Osteoblast (primary cell): ENCODE data around the gene FBXO47. TPM values are rescaled to one million over a fixed set of nuclear protein-coding genes. Genes with fewer than 3 reads are reported as not detected.

Experiments used
- DNase-seq: peaks from one replicate; pipeline ENCODE4 v3.0.0; 2011; ENCODE audit warnings: low spot score, mixed read lengths; ENCODE audit not compliant: insufficient read length; ENCODE audit errors: missing footprints
- H2AFZ ChIP-seq: 2 replicates; pipeline ENCODE4 v1.6.0; 2011; ENCODE audit warnings: mild to moderate bottlenecking, low read length
- H3K27ac ChIP-seq: 2 replicates; pipeline ENCODE4 v1.5.1; 2011; ENCODE audit warnings: mild to moderate bottlenecking, low read depth, low read length, moderate library complexity
- H3K27me3 ChIP-seq: 2 replicates; pipeline ENCODE4 v1.6.0; 2012; ENCODE audit warnings: mild to moderate bottlenecking, control low read depth, inconsistent platforms, low read length, moderate library complexity; ENCODE audit not compliant: insufficient read depth
- H3K36me3 ChIP-seq: 2 replicates; pipeline ENCODE4 v1.5.1; 2011; ENCODE audit warnings: mild to moderate bottlenecking, low read length, control low read depth, moderate library complexity; ENCODE audit not compliant: insufficient read depth
- H3K4me1 ChIP-seq: 2 replicates; pipeline ENCODE4 v1.5.1; 2011; ENCODE audit warnings: mild to moderate bottlenecking, low read length, control low read depth, moderate library complexity; ENCODE audit not compliant: insufficient read depth
- H3K4me2 ChIP-seq: 2 replicates; pipeline ENCODE4 v1.6.0; 2011; ENCODE audit warnings: mild to moderate bottlenecking, low read length; ENCODE audit not compliant: insufficient read depth
- H3K4me3 ChIP-seq: fragments of 200-600 bp; sonication (generic); 3 replicates; pipeline ENCODE4 v1.5.1; 2012; ENCODE audit warnings: mild to moderate bottlenecking, low read length, inconsistent platforms; ENCODE audit not compliant: insufficient read depth
- H3K79me2 ChIP-seq: 2 replicates; pipeline ENCODE4 v1.6.0; 2012; ENCODE audit warnings: mild to moderate bottlenecking, low read length, control low read depth, inconsistent platforms; ENCODE audit not compliant: insufficient read depth
- H3K9me3 ChIP-seq: 2 replicates; pipeline ENCODE4 v1.5.1; 2011; ENCODE audit warnings: low read depth, low read length, control low read depth
- H4K20me1 ChIP-seq: 2 replicates; pipeline ENCODE4 v1.6.0; 2012; ENCODE audit warnings: mild to moderate bottlenecking, low read length, control low read depth; ENCODE audit not compliant: insufficient read depth
- total RNA-seq: library from RNA; depleted of rRNA; stranded (reverse); fragments of >200 nt; gene quantifications from 2 replicates; pipeline ENCODE4 v1.2.3, GENCODE V29; 2012
- TF ChIP-seq, protein P1 (sequence below): IDR thresholded peaks from 2 replicates; pipeline ENCODE4 v1.5.1; 2011; ENCODE audit warnings: mild to moderate bottlenecking, low read depth, low read length, moderate library complexity; ENCODE audit errors: extremely low read depth

Gene FBXO47
- total RNA-seq, 1 donor, result not detected

DNA sequence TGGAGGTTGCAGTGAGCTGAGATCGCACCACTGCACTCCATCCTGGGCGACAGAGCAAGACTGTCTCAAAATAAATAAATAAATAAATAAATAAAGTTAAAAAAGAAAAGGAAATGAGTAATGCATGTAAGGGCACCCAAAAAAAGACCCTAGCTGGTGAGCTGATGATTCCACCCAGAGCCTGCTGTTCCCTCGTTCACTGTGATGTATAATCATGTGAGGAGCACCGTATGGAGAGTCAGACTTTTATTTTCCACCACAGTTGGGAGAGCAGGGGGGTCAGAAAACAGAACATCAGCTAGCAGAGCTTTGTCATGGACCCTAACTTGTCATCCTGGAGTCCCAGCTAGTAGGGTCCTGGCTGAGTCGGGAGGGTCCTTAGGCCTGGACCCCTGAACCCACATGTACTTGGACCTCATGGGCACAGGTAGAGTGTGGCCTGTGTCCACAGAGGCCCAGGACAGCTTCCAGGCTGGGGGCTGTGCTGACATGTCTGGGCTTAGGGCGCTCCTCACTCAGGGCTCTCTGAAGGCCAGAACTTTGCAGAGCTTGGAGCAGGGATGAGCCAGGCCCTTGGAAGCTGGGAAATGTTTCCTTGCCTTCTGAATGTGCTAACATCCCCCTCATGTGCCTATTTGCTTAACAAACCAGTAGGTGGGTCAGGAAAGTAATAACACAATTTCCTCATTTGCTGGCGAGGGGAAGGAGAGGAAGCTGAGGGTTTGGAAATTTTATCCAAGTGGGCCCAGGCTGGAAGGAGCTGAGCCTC lies 60.6 kb downstream of the FBXO47 start:
- H3K36me3 ChIP-seq, result peaks cover 88% of the 10 kb centered on the region
- peaks cover 80% of the 10 kb centered on the region for H4K20me1 ChIP-seq

DNA sequence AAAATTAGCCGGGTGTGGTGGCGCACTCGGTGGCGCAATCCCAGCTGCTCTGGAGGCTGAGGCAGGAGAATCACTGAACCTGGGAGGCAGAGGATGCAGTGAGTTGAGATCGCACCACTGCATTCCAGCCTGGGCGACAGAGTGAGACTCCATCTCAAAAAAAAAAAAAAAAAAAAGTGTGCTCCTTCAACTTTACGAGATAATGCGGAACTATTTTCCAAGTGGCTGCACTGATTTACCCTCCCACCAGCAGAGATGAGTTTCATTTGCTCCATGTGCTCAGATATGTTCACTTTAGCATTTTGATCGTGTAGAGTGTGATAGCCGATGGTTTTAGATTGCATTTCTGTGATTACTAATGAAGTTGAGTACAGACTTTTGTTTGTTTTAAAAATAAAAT lies 61.8 kb downstream of the FBXO47 start:
- H3K4me3 ChIP-seq, result no peak overlapping the region

More for the DNA sequence above, 60.6 kb downstream of the FBXO47 start:
- no peak overlapping the region for H3K4me2 ChIP-seq
- TF ChIP-seq, protein P1, sequence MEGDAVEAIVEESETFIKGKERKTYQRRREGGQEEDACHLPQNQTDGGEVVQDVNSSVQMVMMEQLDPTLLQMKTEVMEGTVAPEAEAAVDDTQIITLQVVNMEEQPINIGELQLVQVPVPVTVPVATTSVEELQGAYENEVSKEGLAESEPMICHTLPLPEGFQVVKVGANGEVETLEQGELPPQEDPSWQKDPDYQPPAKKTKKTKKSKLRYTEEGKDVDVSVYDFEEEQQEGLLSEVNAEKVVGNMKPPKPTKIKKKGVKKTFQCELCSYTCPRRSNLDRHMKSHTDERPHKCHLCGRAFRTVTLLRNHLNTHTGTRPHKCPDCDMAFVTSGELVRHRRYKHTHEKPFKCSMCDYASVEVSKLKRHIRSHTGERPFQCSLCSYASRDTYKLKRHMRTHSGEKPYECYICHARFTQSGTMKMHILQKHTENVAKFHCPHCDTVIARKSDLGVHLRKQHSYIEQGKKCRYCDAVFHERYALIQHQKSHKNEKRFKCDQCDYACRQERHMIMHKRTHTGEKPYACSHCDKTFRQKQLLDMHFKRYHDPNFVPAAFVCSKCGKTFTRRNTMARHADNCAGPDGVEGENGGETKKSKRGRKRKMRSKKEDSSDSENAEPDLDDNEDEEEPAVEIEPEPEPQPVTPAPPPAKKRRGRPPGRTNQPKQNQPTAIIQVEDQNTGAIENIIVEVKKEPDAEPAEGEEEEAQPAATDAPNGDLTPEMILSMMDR, result no peak
- H3K27me3 ChIP-seq, result no peaks in the 10 kb centered on the region
- no peak for DNase-seq
- no peaks in the 10 kb centered on the region for H3K9me3 ChIP-seq
- H3K79me2 ChIP-seq, result peaks cover 96% of the 10 kb centered on the region
- no peak overlapping the region for H2AFZ ChIP-seq
- H3K4me3 ChIP-seq, result no peak overlapping the region
- peak overlapping the region; percentile 51 for H3K27ac ChIP-seq
- no peaks in the 10 kb centered on the region for H3K4me1 ChIP-seq

GRCh38 chr17:38904892-38905291 lies 62.3 kb downstream of the FBXO47 start:
- peaks cover 76% of the 10 kb centered on the region for H4K20me1 ChIP-seq

More for the DNA sequence above, 61.8 kb downstream of the FBXO47 start:
- DNase-seq, result no peak
- Histone ChIP-seq H3K27me3 (no peaks in the 10 kb centered on the region), H3K4me1 (peaks cover 11% of the 10 kb centered on the region), H3K79me2 (peaks cover 88% of the 10 kb centered on the region), H3K27ac (no peak overlapping the region), H3K36me3 (peaks cover 81% of the 10 kb centered on the region), H4K20me1 (peaks cover 81% of the 10 kb centered on the region), H3K9me3 (no peaks in the 10 kb centered on the region), H3K4me2 (no peak overlapping the region), H2AFZ (no peak overlapping the region)
- TF ChIP-seq, protein P1, result no peak

GRCh38 chr17:38903404-38903803 lies 63.8 kb downstream of the FBXO47 start:
- peaks cover 76% of the 10 kb centered on the region for H3K36me3 ChIP-seq

More at GRCh38 chr17:38904892-38905291, 62.3 kb downstream of the FBXO47 start:
- H2AFZ ChIP-seq, result no peak overlapping the region
- H3K27me3 ChIP-seq, result no peaks in the 10 kb centered on the region
- no peak overlapping the region for H3K4me3 ChIP-seq
- H3K27ac ChIP-seq, result no peak overlapping the region
- no peaks in the 10 kb centered on the region for H3K9me3 ChIP-seq
- peaks cover 84% of the 10 kb centered on the region for H3K79me2 ChIP-seq
- H3K36me3 ChIP-seq, result peaks cover 76% of the 10 kb centered on the region
- peaks cover 16% of the 10 kb centered on the region for H3K4me1 ChIP-seq
- no peak overlapping the region for H3K4me2 ChIP-seq
- DNase-seq, result no peak
- TF ChIP-seq, protein P1, result no peak

More at GRCh38 chr17:38903404-38903803, 63.8 kb downstream of the FBXO47 start:
- no peaks in the 10 kb centered on the region for H3K27me3 ChIP-seq
- peaks cover 30% of the 10 kb centered on the region for H3K4me1 ChIP-seq
- H2AFZ ChIP-seq, result no peak overlapping the region
- H3K79me2 ChIP-seq, result peaks cover 81% of the 10 kb centered on the region
- no peaks in the 10 kb centered on the region for H3K9me3 ChIP-seq
- H3K4me3 ChIP-seq, result no peak overlapping the region
- no peak overlapping the region for H3K27ac ChIP-seq
- DNase-seq, result no peak
- TF ChIP-seq, protein P1, result no peak
- H3K4me2 ChIP-seq, result no peak overlapping the region
- peaks cover 75% of the 10 kb centered on the region for H4K20me1 ChIP-seq
